ENCODE results near the gene ATRNL1.
"Not testable (repeated sequence)": the region's sequence is repeated elsewhere in the genome, so short reads cannot be mapped to it uniquely, and the experiment has no call there.

The ATRNL1 gene

DNA sequence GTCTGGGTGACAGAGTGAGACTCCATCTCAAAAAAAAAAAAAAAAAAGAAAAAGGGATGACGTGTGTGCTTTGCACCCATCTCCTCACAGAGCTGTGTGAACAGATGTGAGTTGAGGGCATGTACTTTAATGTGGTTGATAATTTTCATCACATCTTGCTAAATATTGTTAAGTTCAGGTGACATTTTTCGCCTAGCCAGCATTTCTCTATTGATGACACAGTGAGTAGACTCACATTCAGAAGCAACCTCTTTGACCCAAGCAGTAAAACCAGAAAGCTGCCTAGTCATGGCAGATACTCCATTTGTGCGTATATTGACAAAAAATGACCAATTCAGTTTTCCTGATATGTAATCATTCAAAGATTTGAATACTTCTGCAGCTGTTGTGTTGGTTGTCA is 126.0 kb downstream of the ATRNL1 start:
- DNase-seq (ENCODE audit: low spot score), result no peak

DNA sequence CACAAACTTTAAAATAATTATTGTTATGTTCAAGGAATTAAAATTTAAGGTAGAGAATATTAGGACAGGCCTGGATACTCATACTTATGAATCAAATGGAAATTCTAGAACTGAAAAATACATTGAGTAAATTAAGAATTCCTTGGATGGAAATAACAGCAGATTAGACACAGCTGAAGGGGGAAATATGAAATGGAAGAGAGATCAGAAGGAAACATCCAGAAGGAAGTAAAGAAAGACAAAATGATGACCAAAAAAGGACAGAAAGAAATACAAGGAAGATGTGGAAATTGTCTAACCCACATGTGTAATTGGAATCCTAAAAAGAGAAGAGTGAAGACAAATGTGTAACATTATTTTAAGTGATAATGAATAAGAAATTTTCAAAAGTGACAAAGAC is 128.9 kb downstream of the ATRNL1 start:
- no peak for DNase-seq (ENCODE audit: low spot score)

DNA sequence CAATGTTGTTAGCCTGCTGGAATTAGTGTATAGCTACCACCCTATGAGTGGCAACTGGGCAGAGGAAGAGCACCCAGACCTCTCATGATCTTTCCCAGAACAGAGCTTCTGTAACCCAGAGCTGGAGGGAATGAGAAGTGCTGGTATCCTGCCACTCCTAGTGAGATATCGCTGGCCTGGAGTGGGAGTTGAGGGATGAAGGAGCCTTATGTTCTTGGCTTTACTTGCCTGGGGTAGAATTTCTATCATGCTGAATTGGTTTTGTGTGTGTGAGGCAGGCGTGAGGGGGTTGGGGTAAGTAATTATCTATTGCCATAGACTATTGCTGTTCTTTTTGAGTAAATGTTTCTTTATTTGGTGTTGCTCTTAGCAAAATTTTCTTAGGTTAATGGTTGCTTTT is 146.6 kb downstream of the ATRNL1 start:
- no peak for DNase-seq (ENCODE audit: low spot score)

DNA sequence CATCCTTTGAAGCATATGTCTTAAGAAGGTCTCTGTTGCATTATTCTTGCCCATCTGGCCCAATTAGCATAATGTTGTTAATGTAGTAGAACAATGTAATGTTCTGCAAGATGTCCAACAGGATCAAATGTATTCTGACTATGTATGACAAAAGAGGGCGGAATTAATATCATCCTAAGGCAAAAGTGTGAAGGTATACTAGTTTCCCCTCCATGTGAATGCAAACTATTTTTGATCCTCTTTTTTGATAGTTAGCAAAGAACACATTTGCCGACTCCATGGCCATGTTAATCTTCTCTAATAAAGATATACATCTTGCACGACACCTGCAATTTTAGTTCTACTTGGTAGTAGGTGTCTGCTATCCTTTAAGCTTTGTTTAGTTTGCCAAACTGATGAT is 157.6 kb downstream of the ATRNL1 start:
- DNase-seq (ENCODE audit: low spot score), result no peak

DNA sequence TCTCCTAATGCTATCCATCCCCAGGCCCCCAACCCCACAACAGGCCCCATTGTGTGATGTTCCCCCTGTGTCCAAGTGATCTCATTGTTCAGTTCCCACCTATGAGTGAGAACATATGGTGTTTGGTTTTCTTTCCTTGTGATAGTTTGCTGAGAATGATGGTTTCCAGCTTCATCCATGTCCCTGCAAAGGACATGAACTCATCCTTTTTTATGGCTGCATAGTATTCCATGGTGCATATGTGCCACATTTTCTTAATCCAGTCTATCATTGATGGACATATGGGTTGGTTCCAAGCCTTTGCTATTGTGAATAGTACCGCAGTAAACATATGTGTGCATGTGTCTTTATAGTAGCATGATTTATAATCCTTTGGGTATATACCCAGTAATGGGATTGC is 160.6 kb downstream of the ATRNL1 start:
- not testable (repeated sequence) for DNase-seq (ENCODE audit: low spot score)

DNA sequence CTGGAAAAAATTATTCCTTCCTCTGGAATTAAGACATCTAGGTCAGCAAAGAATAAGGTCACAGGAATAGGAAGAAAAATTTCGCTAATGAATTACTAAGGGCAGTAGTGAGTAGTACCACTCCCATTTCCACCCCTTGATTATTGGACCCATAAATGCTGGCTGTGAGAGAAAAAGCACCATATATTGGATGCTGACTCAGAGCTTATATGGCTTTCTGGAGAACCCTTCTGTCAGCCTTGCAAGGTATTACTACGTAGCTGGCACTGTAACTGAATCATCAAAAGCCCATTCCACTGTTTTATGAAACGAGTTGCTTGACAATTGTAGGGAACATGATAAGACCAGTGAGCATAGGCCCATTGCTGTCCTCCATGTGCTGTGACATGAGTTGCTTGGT is 179.3 kb downstream of the ATRNL1 start:
- no peak for DNase-seq (ENCODE audit: low spot score)

DNA sequence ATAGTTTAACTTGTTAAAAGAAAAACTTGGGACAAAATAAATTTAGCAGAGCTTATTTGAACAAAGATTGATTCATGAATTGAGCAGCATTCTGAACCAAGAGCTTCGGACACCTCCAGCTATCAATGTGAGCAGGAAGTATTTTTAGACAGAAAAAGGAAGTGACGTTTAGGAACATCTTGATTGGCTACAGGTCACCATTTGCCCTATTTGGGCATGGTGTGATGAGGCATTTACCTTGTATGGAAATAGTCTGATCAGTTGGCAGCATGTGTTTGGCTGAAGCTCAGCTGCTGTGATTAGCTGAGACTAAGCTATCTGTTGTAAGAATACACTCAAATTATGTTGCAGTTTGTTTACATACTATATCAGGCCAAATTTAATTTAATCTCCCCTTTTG is 185.1 kb downstream of the ATRNL1 start:
- no peak for DNase-seq (ENCODE audit: low spot score)

DNA sequence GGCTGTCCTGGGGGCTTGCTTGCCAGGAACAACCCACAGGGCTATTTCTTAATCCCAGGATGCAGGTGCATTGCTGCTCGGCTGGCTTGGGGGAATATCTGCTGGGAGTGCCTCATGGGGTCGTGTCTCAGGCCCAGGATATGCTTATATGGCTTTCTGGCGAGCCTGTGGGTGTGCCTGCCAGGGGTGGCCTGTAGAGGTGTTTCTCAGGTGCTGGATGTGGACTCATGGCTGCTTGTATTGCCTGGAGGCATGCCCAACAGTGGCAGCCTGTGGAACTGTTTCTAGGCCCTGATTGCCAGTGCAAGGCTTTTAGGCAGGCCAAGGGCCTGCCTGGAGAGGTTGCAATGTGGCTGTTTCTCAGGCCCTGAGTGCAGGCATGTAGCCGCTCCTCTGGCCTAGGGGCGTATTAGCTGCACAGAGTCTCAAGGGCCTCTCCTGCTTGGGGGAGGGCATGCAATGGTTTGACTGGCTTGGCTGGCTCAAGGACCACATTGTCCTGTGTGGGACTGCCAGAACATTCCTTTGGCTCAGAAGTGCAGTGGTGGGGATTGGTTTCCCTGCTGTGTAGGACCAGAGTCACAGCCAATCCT is 202.1 kb downstream of the ATRNL1 start:
- DNase-seq (ENCODE audit: low spot score), result no peak

DNA sequence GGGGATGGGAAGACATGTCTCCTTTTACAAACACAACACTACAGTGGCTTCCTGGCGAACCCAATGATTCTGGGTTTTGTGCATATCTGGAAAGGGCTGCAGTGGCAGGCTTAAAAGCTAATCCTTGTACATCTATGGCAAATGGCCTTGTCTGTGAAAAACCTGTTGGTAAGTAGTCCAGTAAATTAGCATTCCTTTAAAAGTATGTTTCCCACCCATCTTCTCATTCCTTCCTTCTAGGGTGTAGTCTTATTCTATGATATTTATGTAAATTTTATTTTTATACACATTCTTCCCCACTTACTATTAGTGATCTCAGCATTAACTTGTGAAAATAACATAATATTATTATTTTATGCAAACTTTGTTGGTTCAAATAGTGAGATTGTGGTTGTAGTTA is 206.9 kb downstream of the ATRNL1 start:
- no peak for DNase-seq (ENCODE audit: low spot score)

DNA sequence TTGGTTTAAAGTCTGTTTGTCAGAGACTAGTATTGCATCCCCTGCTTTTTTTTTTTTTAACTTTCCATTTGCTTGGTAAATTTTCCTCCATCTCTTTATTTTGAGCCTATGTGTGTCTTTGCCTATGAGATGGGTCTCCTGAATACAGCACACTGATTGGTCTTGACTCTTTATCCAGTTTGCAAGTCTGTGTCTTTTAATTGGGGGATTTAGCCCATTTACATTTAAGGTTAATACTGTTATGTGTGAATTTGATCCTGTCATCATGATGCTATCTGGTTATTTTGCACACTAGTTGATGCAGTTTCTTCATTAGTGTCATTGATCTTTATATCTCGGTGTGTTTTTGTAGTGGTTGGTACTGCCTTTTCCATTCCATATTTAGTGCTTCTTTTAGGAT is 226.5 kb downstream of the ATRNL1 start:
- DNase-seq (ENCODE audit: low spot score), result not testable (repeated sequence)

DNA sequence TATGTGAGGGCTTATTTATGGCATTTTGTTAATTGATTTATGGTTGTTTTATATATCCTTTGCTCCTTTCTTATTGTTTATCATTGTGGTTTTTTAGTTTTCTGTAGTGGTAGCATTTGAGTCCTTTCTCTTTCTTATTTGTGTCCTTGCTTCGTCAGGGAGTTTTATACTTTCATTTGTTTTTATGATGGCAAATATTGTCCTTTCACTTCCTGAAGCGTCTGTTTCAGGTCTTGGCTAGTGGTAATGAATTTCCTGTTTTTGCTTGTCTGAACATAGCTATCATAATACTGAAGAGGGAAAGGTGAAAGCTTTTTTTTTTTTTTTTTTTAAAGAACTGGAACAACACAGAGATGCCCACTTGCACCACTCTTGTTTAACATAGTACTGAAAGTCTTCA is 228.2 kb downstream of the ATRNL1 start:
- DNase-seq (ENCODE audit: low spot score), result no peak

DNA sequence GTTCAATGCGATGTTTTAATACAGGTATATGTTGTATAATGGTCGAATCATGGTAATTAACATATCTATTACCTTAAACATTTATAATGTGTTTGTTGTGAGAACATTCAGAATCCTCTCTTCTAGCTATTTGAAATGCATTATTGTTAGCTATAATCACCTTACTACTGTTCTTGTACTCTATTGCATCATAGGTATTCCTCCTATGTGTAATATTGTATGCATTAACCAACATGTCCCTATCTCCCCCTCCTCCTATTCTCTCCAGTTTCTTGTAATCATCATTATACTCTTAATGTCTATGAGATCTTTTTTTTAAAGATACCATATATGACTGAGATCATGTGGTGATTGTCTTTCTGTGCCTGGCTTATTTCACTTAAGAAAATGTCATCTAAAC is 235.2 kb downstream of the ATRNL1 start:
- DNase-seq (ENCODE audit: low spot score), result no peak

DNA sequence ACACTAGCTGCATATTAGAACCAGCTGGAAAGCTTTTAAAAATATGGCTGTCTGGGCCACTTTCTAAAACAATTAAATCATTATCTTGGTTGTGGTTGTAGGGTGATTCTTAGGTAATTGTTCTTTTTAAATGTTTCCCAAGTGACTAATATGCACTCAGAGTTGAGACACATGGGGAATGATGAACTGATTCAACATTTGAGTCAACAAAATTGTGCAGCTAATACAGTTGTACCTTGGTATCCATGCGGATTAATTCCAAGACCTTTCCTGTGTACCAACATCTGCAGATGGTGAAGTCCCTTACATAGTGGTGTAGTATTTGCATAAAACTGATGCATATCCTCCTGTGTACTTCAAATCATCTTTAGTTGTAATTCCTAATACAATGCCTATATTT is 242.2 kb downstream of the ATRNL1 start:
- no peak for DNase-seq (ENCODE audit: low spot score)

DNA sequence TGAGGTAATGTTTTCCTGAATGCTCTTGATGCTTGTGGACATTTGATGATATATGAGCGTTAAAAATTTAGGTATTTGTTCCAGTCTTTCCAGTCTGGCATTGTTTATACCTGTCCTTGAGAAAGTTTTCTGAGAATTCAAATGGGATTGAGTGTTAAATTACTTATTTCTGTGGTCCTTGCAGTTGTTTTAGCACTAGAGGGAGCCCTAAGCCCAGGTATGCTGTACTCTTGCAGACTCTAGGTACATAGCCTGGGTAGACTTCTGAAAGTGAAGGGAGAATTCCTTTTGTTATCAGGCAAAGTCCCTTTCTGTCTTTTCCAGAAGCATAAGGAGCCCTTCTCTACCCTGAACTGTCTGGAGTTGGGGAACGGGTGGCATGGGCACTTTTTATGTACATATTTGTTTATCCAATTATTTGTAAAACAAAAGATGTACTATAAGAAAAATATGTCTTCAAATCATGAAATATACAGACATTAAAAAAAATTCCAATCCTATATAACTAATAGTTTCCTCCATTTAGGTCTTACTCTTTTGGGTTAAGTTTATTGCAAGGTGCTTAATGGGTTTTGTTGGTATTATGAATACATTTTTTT is 262.1 kb downstream of the ATRNL1 start:
- peak; percentile 26 for DNase-seq (ENCODE audit: low spot score)

DNA sequence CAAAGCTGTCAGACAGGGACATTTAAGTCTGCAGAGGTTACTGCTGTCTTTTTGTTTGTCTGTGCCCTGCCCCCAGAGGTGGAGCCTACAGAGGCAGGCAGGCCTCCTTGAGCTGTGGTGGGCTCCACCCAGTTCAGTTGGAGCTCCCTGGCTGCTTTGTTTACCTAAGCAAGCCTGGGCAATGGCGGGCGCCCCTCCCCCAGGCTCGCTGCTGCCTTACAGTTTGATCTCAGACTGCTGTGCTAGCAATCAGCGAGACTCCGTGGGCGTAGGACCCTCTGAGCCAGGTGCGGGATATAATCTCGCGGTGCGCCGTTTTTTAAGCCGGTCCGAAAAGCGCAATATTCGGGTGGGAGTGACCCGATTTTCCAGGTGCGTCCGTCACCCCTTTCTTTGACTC is 274.8 kb downstream of the ATRNL1 start:
- DNase-seq (ENCODE audit: low spot score), result not testable (repeated sequence)

DNA sequence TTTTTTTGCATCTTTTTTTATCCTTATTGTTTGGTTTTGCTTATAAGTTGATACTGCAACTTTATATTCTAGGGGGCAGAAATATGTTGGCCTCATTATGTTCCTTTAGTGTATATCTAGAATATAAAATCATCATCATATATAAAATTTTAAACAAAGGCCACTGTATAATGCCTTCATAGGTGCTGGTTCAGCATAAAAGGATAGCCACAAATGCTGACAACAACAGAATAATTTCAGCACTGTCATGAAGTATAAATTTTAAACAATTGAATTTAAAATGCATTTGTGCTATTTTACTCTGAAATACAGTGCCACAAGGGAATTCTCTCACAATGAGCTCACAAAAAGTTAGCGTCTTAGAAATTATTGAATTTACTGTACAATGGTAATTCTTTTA is 285.9 kb downstream of the ATRNL1 start:
- no peak for DNase-seq (ENCODE audit: low spot score)

DNA sequence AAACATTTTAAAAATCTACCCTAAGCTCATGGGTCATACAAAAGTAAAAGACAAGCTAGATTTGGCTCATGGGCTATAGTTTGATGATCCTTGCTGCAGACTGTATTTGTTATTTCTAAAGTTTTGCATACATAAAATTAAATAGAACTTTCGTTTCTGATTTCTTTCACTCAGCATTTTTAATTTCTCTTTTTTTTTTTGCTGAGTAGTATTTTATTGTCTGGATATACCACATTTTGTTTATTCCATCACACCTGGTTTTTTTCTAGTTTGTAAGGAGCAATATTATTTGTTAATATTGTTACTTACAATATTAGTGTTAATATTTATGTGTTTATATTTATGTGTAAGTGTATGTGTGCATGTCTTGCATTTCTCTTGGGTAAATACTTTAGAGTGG is 291.5 kb downstream of the ATRNL1 start:
- no peak for DNase-seq (ENCODE audit: low spot score)

DNA sequence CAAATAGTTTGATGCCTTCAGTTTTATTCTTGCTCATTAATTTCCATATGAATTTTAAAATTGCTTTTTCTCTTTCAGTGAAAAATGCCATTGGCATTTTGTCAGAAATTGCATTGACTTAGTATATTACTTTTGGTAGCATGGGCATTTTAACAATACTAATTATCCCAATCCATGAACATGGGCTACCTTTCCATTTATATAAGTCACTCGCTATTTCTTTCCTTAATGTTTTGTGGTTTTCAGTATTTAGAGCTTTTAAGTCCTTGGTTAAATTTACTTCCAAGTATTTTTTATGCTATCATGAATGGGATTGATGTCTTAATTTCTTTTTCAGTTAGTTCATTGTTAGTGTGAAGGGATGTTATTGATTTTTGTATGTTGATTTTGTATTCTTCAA is 297.4 kb downstream of the ATRNL1 start:
- no peak for DNase-seq (ENCODE audit: low spot score)

DNA sequence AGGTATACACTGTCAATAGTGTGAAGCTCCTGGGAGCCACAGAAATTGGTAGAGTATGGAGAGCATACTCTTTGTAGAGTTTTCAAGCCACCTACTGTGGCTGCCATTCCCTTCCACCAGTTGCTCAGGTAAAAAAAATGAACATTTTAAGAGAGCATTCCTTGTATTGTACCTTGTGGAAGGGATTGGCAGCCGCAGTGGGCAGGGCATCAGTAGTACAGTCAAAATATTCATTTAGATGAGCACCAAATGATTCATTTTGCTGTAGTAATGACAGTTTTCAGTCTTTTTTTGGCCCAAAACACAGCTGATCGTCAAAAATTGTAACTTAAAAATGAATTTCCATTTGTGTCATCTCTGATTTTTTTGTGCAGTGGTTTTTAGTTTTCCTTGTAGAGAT is 304.9 kb downstream of the ATRNL1 start:
- no peak for DNase-seq (ENCODE audit: low spot score)

DNA sequence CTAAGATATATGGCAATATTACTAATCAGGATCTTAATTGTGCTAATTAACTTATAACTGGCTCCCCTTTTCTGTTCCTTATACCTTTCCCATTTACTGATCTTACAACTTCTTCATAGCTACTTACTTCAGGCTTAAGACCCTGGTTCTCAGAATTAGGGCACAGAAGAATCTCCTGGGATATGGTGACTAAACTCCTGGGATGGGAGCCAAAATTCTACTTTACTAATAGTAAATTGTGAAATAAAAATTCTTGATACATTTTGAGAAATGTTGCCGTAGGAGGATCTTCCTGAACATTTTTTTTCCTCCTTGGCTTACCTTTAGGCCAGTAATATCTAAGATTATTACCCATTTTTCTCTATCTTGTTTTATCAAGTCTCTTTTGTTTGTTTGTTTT is 309.5 kb downstream of the ATRNL1 start:
- DNase-seq (ENCODE audit: low spot score), result peak; percentile 34

DNA sequence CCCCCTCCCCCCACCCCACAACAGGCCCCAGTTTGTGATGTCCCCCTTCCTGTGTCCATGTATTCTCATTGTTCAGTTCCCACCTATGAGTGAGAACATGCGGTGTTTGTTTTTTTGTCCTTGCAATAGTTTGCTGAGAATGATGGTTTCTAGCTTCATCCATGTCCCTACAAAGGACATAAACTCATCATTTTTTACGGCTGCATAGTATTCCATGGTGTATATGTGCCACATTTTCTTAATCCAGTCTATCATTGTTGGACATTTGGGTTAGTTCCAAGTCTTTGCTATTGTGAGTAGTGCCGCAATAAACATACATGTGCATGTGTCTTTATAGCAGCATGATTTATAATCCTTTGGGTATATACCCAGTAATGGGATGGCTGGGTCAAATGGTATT is 312.7 kb downstream of the ATRNL1 start:
- not testable (repeated sequence) for DNase-seq (ENCODE audit: low spot score)

DNA sequence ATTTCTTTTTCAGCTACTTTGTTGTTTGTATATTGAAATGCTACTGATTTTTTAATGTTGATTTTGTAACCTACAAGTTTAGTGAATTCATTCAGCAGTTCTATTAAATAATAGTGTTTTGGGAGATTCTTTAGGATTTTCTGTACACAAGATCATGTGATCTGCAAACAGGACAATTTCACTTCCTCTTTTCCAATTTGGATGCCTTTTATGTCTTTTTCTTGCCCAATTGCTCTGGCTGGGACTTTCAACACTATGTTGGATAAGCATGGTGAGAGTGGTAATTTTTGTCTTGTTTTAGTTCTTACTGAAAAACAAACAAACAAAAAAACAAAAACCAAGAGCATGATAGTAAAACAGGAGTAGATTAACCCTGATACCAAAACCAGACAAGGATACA is 316.2 kb downstream of the ATRNL1 start:
- DNase-seq (ENCODE audit: low spot score), result no peak

DNA sequence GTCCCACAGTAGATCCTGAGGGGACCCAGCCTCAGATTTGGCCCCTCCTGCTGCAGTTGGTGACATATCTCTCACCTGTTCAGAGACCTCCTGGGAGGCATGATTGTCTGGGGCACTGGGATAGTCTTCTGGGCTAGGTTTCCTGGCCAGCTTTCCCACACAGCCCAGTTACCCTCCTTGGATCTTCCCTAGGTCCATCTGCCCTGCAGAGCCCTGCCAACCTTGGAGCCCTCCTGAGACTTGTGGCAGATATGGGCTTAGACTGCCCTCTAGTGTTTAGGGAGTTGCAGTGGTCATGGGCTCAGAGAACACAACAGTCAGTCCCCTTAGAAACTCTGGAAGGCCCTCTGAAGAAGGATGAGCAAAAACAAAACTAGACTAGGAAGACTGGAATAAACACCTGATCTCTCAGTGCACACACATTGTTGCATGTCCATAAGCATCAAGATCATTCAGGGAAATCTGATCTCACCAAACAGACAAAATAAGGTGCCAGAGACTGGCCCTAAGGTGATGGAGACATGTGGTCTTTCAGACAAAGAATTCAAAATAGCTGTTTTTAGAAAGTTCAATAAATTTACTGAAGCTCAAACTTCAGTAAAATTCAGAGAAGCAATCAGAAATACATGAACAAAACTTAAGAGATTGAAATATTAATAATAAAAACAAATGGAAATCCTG is 324.6 kb downstream of the ATRNL1 start:
- DNase-seq (ENCODE audit: low spot score), result no peak

DNA sequence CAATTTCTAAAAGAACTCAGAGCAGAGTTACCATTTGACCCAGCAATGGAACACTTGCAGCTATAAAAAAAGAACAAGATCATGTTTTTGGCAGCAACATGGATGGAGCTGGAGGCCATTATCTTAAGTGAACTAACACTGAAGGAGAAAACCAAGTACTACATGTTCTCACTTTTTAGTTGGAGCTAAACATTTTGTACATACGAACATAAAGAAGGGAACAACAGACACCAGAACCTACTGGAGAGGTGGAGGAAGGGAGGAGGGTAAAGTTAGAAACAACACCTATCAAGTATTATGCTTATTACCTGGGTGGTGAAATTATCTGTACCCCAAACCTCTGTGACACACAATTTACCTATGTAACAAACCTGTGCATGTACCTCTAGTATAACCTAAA is 329.5 kb downstream of the ATRNL1 start:
- no peak for DNase-seq (ENCODE audit: low spot score)

Measured in putamen (tissue), 1 donor.